ENCODE results near the gene NTRK2.

Gene NTRK2

GRCh38 chr9:84941792-84942191 lies 272.3 kb downstream of the NTRK2 start:
- no peak for TF ChIP-seq EZH2phosphoT487 (IDR thresholded peaks at IDR 0.05; ENCODE audit: borderline replicate concordance, low read length)
- TF ChIP-seq, protein P1, sequence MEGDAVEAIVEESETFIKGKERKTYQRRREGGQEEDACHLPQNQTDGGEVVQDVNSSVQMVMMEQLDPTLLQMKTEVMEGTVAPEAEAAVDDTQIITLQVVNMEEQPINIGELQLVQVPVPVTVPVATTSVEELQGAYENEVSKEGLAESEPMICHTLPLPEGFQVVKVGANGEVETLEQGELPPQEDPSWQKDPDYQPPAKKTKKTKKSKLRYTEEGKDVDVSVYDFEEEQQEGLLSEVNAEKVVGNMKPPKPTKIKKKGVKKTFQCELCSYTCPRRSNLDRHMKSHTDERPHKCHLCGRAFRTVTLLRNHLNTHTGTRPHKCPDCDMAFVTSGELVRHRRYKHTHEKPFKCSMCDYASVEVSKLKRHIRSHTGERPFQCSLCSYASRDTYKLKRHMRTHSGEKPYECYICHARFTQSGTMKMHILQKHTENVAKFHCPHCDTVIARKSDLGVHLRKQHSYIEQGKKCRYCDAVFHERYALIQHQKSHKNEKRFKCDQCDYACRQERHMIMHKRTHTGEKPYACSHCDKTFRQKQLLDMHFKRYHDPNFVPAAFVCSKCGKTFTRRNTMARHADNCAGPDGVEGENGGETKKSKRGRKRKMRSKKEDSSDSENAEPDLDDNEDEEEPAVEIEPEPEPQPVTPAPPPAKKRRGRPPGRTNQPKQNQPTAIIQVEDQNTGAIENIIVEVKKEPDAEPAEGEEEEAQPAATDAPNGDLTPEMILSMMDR (IDR thresholded peaks at IDR 0.05; ENCODE audit: low read depth, low read length, poor library complexity, severe bottlenecking) = no peak
- Histone ChIP-seq H3F3A (ENCODE audit: control insufficient read depth, insufficient read depth) (no peaks in the 10 kb centered on the region), H3K27me3 (ENCODE audit: control insufficient read depth, low read length) (no peaks in the 10 kb centered on the region), H3K36me3 (ENCODE audit: control insufficient read depth, low read length) (no peaks in the 10 kb centered on the region), H3K4me2 (ENCODE audit: low read length) (no peak overlapping the region), H3K27ac (ENCODE audit: low read depth, low read length) (no peak overlapping the region), H3K9me2 (replicated peaks; ENCODE audit: control insufficient read depth, low read length) (no peaks in the 10 kb centered on the region), H3K79me2 (ENCODE audit: control insufficient read depth, low read length) (no peaks in the 10 kb centered on the region), H3K4me1 (ENCODE audit: control insufficient read depth, low read length) (no peaks in the 10 kb centered on the region), H3K9me3 (ENCODE audit: control insufficient read depth, insufficient read depth, low read length) (no peaks in the 10 kb centered on the region), H3K4me3 (ENCODE audit: low read length) (no peak overlapping the region), H4K20me1 (ENCODE audit: control insufficient read depth, insufficient read depth, low read depth, low read length) (no peaks in the 10 kb centered on the region)

DNA sequence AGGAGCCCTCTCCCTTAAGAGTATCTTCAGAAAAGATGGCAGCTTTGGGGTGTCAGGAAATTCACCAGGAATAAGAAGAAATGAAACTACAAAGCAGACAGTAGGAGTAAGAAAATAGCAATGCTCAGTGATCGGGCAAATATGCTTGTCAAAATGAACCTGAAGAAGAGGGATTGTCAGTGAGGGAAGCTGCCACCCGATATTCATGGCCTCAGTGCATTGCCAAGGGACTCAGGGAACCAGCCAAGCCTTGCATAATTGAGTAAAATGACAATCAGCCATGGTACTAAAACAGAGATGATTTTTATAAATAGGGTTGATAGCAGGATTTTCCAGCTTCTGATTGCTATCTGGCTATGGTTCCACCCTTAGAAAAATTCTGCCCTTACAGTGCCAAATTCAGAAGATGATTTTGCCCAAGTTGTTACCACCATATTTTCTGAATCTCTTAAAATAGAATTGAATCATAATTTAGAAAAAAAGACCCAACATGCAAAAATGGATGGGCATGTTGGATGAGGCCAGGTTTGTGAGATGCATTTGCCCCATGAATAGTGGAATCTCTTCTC lies 274.0 kb downstream of the NTRK2 start:
- Histone ChIP-seq H4K20me1 (ENCODE audit: control insufficient read depth, insufficient read depth, low read depth, low read length) (no peaks in the 10 kb centered on the region), H3K4me2 (ENCODE audit: low read length) (no peak overlapping the region), H3K79me2 (ENCODE audit: control insufficient read depth, low read length) (no peaks in the 10 kb centered on the region), H3K36me3 (ENCODE audit: control insufficient read depth, low read length) (no peaks in the 10 kb centered on the region), H3K9me3 (ENCODE audit: control insufficient read depth, insufficient read depth, low read length) (no peaks in the 10 kb centered on the region), H3K27ac (ENCODE audit: low read depth, low read length) (no peak overlapping the region), H3K27me3 (ENCODE audit: control insufficient read depth, low read length) (no peaks in the 10 kb centered on the region), H3K4me1 (ENCODE audit: control insufficient read depth, low read length) (no peaks in the 10 kb centered on the region), H3K4me3 (ENCODE audit: low read length) (no peak overlapping the region), H3F3A (ENCODE audit: control insufficient read depth, insufficient read depth) (no peaks in the 10 kb centered on the region), H3K9me2 (replicated peaks; ENCODE audit: control insufficient read depth, low read length) (no peaks in the 10 kb centered on the region)
- TF ChIP-seq EZH2phosphoT487 (IDR thresholded peaks at IDR 0.05; ENCODE audit: borderline replicate concordance, low read length) = no peak
- TF ChIP-seq, protein P1 (IDR thresholded peaks at IDR 0.05; ENCODE audit: low read depth, low read length, poor library complexity, severe bottlenecking) = no peak

- no peak overlapping the region for H3K27ac ChIP-seq (ENCODE audit: low read depth, low read length)
- no peaks in the 10 kb centered on the region for H3K36me3 ChIP-seq (ENCODE audit: control insufficient read depth, low read length)
- H3K27me3 ChIP-seq (ENCODE audit: control insufficient read depth, low read length) = no peaks in the 10 kb centered on the region
- no peak overlapping the region for H3K4me3 ChIP-seq (ENCODE audit: low read length)
- H4K20me1 ChIP-seq (ENCODE audit: control insufficient read depth, insufficient read depth, low read depth, low read length) = no peaks in the 10 kb centered on the region
- TF ChIP-seq EZH2phosphoT487 (IDR thresholded peaks at IDR 0.05; ENCODE audit: borderline replicate concordance, low read length) = no peak
- TF ChIP-seq, protein P1 (IDR thresholded peaks at IDR 0.05; ENCODE audit: low read depth, low read length, poor library complexity, severe bottlenecking) = no peak
- no peaks in the 10 kb centered on the region for H3K9me3 ChIP-seq (ENCODE audit: control insufficient read depth, insufficient read depth, low read length)
- H3K79me2 ChIP-seq (ENCODE audit: control insufficient read depth, low read length) = no peaks in the 10 kb centered on the region
- no peaks in the 10 kb centered on the region for H3F3A ChIP-seq (ENCODE audit: control insufficient read depth, insufficient read depth)
- no peaks in the 10 kb centered on the region for H3K4me1 ChIP-seq (ENCODE audit: control insufficient read depth, low read length)
- no peak overlapping the region for H3K4me2 ChIP-seq (ENCODE audit: low read length)
- H3K9me2 ChIP-seq (replicated peaks; ENCODE audit: control insufficient read depth, low read length) = no peaks in the 10 kb centered on the region
Measured at GRCh38 chr9:84945878-84946538, 276.5 kb downstream of the NTRK2 start.
